HEK293 (cell line): Measurements from ENCODE around the gene BIRC6.

Experiments used
- PBX3 ChIP-seq: sonication (generic); formaldehyde crosslinking; IDR thresholded peaks from 2 replicates; pipeline ENCODE4 v1.8.1; 2022; ENCODE audit warnings: mild to moderate bottlenecking, moderate library complexity, missing genetic modification reagents
- ZNF292 ChIP-seq: fragments of 450-650 bp; formaldehyde crosslinking; IDR thresholded peaks from 2 replicates; pipeline ENCODE4 v1.5.1; 2016; ENCODE audit warnings: low read depth, missing biosample characterization, missing genetic modification characterization, borderline replicate concordance
- ZNF335 ChIP-seq: fragments of 450-650 bp; formaldehyde crosslinking; conservative IDR thresholded peaks from 2 replicates; pipeline ENCODE4 v1.5.1; 2016; ENCODE audit warnings: missing biosample characterization, missing genetic modification characterization
- ZNF518A ChIP-seq: fragments of 450-650 bp; formaldehyde crosslinking; conservative IDR thresholded peaks from 2 replicates; pipeline ENCODE4 v1.5.1; 2016; ENCODE audit warnings: low read depth, missing biosample characterization, missing genetic modification characterization
- ZNF660 ChIP-seq: fragments of 450-650 bp; IDR thresholded peaks from 2 replicates; pipeline ENCODE4 v1.5.1; 2018; ENCODE audit warnings: missing biosample characterization, mild to moderate bottlenecking, missing genetic modification characterization

- no peak for TF ChIP-seq ZNF292 (tag by site-specific recombination)
- TF ChIP-seq ZNF335, result no peak
- TF ChIP-seq ZNF660 (tag by site-specific recombination), result no peak
- no peak for TF ChIP-seq PBX3
- TF ChIP-seq ZNF518A (tag by site-specific recombination), result no peak
Observed at GRCh38 chr2:32314886-32315285, 41.9 kb upstream of the BIRC6 start.
